ENCODE measurements around the gene GSN. TPM values are rescaled to one million over a fixed set of nuclear protein-coding genes. Genes with fewer than 3 reads are reported as not detected.

The GSN gene
- total RNA-seq, 2 experiments from 2014 or later = 2.6 to 2.7 TPM

- ChIA-PET POLR2A (no interaction called here), CTCF (no interaction called here)
- H3K36me3 ChIP-seq (ENCODE audit: insufficient read depth, low read length) = no peaks in the 10 kb centered on the region
- TF ChIP-seq CTCF (IDR thresholded peaks at IDR 0.05) = no peak
- no peaks in the 10 kb centered on the region for H3K36me3 Mint-ChIP-seq (ENCODE audit: low read depth)
- no peaks in the 10 kb centered on the region for H3K27me3 Mint-ChIP-seq
- H3K4me3 Mint-ChIP-seq = no peak overlapping the region
- no peaks in the 10 kb centered on the region for H3K27me3 ChIP-seq (ENCODE audit: control insufficient read depth in 1 of 2, insufficient read depth in 2 of 2, low read length in 2 of 2)
- no peaks in the 10 kb centered on the region for H3K9me3 Mint-ChIP-seq
- peaks cover 25% of the 10 kb centered on the region for H3K4me1 ChIP-seq (ENCODE audit: insufficient read depth, low read length)
- peaks cover 18% of the 10 kb centered on the region for H3K4me1 Mint-ChIP-seq (ENCODE audit: low read depth)
- no peak for DNase-seq
- H3K27ac ChIP-seq (ENCODE audit: low read depth in 1 of 2, low read length in 2 of 2) = no peak overlapping the region
- intact Hi-C loops (cut with DNase I, micrococcal nuclease) = loop anchor here in 1 of 2 experiments (5.0 kb wide), 1 partner anchor 566 kb away; no protein-coding TSS in a partner anchor
- ATAC-seq (ENCODE audit: poor library complexity) = no peak
- H3K27ac Mint-ChIP-seq = no peak overlapping the region
- H3K9me3 ChIP-seq (ENCODE audit: control insufficient read depth in 1 of 2, insufficient read depth in 1 of 2, low read length in 2 of 2) = no peaks in the 10 kb centered on the region
- no peak overlapping the region for H3K4me3 ChIP-seq (ENCODE audit: low read length)
These were observed 55.6 kb downstream of the GSN start for GRCh38 chr9:121323449-121324151.

- H3K27ac Mint-ChIP-seq = no peak overlapping the region
- DNase-seq = no peak
- H3K4me3 Mint-ChIP-seq = no peak overlapping the region
- ChIA-PET CTCF (no interaction called here), POLR2A (no interaction called here)
- no peak overlapping the region for H3K27ac ChIP-seq (ENCODE audit: low read depth in 1 of 2, low read length in 2 of 2)
- H3K4me1 Mint-ChIP-seq (ENCODE audit: low read depth) = peaks cover 18% of the 10 kb centered on the region
- H3K36me3 Mint-ChIP-seq (ENCODE audit: low read depth) = no peaks in the 10 kb centered on the region
- no peak for TF ChIP-seq CTCF (IDR thresholded peaks at IDR 0.05)
- no peaks in the 10 kb centered on the region for H3K9me3 ChIP-seq (ENCODE audit: control insufficient read depth in 1 of 2, insufficient read depth in 1 of 2, low read length in 2 of 2)
- no peaks in the 10 kb centered on the region for H3K36me3 ChIP-seq (ENCODE audit: insufficient read depth, low read length)
- H3K9me3 Mint-ChIP-seq = no peaks in the 10 kb centered on the region
- H3K4me3 ChIP-seq (ENCODE audit: low read length) = no peak overlapping the region
- no peak for ATAC-seq (ENCODE audit: poor library complexity)
- H3K27me3 ChIP-seq (ENCODE audit: control insufficient read depth in 1 of 2, insufficient read depth in 2 of 2, low read length in 2 of 2) = no peaks in the 10 kb centered on the region
- intact Hi-C loops (cut with DNase I, micrococcal nuclease) = loop anchor here in 1 of 2 experiments (5.0 kb wide), 1 partner anchor 567 kb away; no protein-coding TSS in a partner anchor
- H3K4me1 ChIP-seq (ENCODE audit: insufficient read depth, low read length) = peaks cover 25% of the 10 kb centered on the region
- no peaks in the 10 kb centered on the region for H3K27me3 Mint-ChIP-seq
These were observed 56.4 kb downstream of the GSN start for GRCh38 chr9:121324316-121324715.

GRCh38 chr9:121324755-121325154 lies 56.8 kb downstream of the GSN start:
- ATAC-seq (ENCODE audit: poor library complexity) (no peak), DNase-seq (no peak)
- no peak for TF ChIP-seq CTCF (IDR thresholded peaks at IDR 0.05)
- intact Hi-C loops (cut with DNase I, micrococcal nuclease) = loop anchor here in 1 of 2 experiments (5.0 kb wide), 1 partner anchor 567 kb away; no protein-coding TSS in a partner anchor
- Histone ChIP-seq H3K27ac (ENCODE audit: low read depth in 1 of 2, low read length in 2 of 2) (no peak overlapping the region), H3K27me3 (ENCODE audit: control insufficient read depth in 1 of 2, insufficient read depth in 2 of 2, low read length in 2 of 2) (no peaks in the 10 kb centered on the region), H3K36me3 (ENCODE audit: insufficient read depth, low read length) (no peaks in the 10 kb centered on the region), H3K4me3 (ENCODE audit: low read length) (no peak overlapping the region), H3K9me3 (ENCODE audit: control insufficient read depth in 1 of 2, insufficient read depth in 1 of 2, low read length in 2 of 2) (no peaks in the 10 kb centered on the region), H3K4me1 (ENCODE audit: insufficient read depth, low read length) (peaks cover 25% of the 10 kb centered on the region)
- CTCF ChIA-PET = no interaction called here
- Mint-ChIP-seq H3K4me3 (no peak overlapping the region), H3K27ac (no peak overlapping the region), H3K9me3 (no peaks in the 10 kb centered on the region), H3K36me3 (ENCODE audit: low read depth) (no peaks in the 10 kb centered on the region), H3K4me1 (ENCODE audit: low read depth) (peaks cover 18% of the 10 kb centered on the region), H3K27me3 (no peaks in the 10 kb centered on the region)
- POLR2A ChIA-PET = no interaction called here

Measured in CD4-positive, alpha-beta T cell (primary cell).